OCI-LY3 (cell line): ENCODE data around the gene ZNF563.

Experiments used
- CTCF ChIP-seq: fragments of 200-600, 300-600 bp; sonication (generic); IDR thresholded peaks from 2 replicates; pipeline ENCODE4 v1.5.1; 2014; ENCODE audit warnings: antibody characterized with exemption, low read length, low read depth
- EZH2phosphoT487 ChIP-seq: fragments of 200-600 bp; shearing (Covaris generic); IDR thresholded peaks from 2 replicates; pipeline ENCODE4 v1.6.1; 2018; ENCODE audit warnings: antibody characterized with exemption, mixed run types, low read depth

DNA sequence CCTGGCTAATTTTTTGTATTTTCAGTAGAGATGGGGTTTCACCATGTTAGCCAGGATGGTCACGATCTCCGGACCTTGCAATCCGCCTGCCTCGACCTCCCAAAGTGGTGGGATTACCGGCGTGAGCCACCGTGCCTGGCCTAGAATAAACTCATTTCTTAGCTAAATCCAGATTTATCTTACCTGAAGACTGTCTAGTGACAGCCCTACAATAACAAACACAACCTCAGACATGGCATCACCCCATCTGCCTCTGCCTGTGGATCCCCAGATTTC is 43.7 kb downstream of the ZNF563 start:
- no peak for TF ChIP-seq CTCF
- no peak for TF ChIP-seq EZH2phosphoT487
